Measurements from ENCODE around the gene SFT2D3.

Gene SFT2D3

DNA sequence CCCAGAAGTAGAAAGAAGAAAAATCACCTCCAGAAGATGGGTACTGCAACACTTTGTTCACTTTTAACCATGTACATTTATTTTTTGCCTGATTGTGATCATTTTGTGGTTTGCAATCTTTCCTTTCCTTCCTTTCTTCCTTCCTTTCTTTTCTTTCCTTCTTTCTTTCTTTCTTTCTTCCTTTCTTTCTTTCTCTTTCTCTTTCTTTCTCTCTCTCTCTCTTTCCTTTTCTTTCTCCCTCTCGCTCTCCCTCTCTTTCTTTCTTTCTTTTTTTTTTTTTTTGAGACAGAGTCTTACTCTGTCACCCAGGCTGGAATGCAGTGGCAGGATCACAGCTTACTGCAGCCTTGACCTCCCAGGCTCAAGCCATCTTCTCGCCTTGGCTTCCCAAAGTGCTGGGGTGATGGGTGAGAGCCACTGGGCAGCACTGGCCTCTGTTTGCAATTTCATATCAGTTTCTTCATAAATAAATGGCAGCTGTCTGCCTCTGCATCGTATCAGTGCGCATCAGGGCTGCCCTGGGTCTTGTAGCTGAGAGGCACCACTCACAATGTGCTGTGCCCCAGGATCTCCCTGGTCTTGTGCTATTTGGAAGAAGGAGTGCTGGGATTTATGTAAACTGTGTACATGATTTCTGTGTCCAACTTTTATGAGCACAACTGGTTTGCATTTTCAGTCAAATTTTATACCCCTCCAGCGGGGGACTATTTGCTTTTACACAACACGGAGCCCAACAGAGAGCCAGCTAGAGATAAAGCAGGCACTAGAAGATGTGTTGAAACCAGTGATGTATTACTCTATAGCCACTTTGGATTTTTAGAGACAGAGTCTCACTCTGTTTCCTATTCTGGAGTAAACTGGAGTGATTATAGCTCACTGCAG is 19.1 kb upstream of the SFT2D3 start:
- DNase-seq (ENCODE audit: low read depth), result no peak

DNA sequence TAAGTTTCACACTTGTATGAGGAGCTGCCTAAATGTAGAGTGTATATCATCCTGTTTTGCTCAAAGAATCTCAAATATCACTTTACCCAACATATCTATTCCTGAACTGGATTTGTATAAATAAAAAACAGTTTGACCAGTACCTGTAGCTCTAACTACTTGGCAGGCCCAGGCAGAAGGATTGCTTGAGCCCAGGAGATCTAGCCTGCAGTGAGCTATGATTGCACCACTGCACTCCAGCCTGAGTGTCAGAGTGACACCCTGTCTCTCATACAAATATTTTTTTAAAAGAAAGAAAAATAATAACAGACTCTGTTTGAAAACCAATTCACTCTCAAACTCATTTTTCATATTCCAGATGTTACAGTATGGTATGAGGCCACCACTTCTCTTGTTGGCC is 18.2 kb upstream of the SFT2D3 start:
- no peak for DNase-seq (ENCODE audit: low read depth)

DNA sequence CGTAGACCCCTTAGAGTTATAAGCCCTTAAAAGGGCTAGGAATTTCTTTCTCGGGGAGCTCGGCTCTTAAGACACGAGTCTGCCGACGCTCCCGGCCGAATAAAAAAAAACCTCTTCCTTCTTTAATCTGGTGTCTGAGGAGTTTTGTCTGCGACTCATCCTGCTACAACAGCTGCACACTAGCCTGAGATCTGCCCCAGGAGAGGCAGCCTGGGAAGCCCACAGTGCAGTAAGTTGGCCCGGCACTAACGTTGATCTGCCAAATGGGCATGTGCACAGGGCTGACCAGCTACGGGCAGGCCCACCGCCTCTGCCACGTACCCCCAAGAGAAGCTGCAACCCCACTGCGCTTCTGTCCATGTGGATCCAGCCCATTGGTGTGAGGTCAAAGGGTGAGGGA is 17.5 kb upstream of the SFT2D3 start:
- DNase-seq (ENCODE audit: low read depth), result no peak

DNA sequence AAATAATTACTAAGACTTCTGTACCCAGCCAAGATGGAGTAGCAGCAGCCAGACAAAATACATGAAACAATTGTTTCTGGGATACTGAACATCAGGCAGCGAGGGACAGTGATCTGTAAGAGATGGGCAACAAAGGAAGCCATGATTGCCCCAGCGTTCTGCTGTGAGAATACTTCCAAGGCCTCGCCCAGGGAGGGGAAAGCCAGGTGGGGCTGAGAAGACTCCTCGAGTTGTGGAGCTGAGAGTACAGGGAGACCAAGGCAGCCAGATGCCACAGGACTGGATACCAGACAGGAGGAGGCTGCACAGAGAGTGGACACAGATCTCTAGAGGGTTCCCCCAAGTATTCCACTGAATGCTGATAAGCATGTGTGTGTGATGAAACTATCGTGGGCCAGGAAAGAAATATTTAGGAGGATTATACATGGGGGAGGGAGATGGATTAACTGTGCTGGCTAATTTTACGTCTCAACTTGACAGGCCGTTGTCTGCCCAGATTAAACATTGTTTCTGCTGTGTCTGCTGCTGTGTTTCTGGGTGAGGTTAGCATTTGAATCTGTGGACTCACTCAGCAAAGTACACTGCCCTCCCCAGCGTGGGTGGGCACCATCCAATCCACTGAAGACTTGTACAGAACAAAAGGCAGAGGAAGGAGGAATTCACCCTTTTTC is 15.8 kb upstream of the SFT2D3 start:
- peak; percentile 37 for DNase-seq (ENCODE audit: low read depth)

DNA sequence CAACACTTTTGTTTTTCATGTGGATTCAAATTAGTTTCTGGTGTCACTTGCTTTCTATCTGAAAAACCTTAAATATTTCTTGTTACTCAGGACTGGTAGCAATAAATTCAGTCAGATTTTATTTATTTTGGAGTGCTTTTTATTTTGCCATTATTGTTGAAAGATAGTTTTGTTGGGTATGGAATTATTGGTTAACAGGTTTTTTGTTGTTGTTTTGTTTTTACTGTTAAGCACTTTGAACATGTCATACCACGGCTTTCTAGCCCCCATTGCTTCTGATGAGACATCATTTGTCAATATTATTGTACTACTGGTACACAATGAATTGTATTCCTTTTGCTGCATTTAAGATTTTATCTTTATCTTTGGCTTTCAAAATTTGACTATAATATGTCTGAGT is 12.9 kb upstream of the SFT2D3 start:
- DNase-seq (ENCODE audit: low read depth), result no peak

DNA sequence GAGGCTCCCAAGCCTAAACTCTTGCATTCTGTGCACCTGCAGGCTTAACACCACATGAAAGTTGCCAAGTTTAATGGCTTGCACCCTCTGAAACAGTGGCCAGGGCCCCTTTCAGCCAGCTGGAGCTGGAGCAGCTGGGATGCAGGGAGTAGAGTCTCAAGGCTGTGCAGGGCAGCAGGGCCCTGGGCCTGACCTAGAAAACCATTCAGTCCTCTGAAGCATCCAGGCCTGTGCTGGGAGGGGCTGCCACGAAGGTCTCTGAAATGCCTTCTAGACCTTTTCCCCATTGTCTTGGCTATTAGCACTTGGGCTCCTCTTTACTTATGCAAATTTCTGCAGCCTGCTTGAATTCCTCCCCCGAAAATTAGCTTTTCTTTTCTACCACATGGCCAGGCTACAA is 10.6 kb upstream of the SFT2D3 start:
- DNase-seq (ENCODE audit: low read depth), result no peak

DNA sequence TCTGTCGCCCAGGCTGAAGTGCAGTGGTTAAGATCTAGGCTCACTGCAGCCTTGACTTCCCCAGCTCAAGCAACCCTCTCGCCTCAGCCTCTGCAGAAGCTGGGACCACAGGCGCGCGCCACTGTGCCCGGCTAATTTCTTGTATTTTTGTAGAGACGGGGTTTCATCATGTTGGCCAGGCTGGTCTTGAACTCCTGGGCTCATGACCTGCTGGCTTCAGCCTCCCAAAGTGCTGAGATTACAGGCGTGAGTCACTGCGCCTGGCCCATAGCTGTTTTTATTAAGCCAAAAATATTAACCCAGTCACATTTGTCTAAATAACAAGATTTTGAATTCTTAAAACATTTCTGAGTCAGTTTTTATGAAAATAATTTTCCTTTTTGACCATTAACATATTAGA is 6.3 kb upstream of the SFT2D3 start:
- DNase-seq (ENCODE audit: low read depth), result no peak

DNA sequence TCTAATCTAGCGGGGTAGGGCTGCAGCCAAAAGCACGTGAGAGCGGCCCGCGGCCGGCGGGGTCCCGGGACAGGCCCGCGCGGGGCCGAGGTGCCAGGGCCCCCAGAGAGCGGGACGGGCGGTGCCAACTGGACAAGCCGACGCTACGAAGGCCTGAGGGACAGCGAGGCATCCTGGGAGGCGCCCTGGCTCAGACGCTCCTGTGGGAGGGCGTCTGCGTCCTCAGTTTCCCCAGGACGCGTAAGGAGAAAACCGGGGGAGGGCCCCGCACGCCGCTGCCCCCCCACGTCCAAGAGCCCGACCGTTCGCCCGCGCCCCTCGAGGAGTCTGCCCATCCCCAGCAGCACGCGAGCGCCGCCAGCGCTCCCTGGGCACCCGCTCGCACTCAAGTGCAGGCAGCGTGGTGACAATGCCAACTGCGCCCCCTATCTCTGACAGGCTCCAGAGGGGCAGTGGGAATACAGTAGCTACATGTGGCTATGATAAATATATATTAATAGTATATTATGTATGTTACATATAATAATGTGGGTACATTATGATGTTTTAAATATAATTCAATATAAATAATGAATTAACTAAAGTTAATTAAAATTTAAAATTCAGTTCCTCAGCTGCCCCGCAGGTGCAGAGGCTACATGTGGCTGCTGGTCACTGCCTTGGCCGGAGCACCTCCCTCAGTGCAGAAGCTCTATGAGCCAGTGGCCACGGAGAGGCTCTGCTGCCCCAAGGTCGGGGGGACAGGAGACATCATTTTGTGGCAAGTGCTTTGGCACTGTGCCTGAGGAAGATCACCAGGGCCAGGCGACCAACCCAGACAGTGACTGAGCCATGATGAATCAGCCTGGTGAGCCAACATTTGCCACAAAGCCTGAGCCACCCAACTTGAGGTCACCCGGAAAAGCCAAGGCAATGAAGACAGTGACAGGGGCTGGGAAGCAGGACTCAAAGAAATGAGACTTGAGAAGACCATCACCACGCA is 5.5 kb upstream of the SFT2D3 start:
- DNase-seq (ENCODE audit: low read depth), result no peak

DNA sequence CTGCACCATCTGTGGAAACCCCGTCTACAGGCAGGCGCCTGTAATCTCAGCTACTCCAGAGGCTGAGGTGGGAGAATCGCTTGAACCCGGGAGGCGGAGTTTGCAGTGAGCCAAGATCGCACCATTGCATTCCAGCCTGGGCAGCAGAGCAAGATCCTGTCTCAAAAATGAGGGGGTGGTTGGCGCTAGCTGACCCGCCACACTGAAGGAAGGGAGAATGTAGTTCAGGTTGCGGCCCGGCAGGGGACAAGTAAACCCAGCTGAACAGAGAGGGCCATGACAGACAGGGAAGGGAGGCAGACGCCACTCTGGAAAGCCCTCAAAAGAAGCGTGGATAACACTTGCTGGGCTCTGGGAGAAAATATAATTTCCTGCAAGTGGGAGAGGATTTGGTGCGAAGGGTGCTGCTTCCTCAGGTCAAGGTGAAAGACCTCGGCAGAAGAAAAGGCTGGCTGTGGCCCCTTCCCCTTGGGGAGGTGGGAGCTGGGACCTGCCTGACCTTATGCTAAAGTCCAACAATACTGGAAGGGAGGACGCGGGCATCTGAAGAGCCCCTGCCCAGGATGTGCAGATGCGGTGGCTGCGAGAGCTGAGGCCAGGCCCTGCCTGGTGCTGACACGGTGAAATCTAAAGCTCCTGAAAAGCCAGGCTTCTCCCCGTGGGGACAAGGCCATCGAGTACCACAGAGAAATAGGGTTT is 3.7 kb upstream of the SFT2D3 start:
- DNase-seq (ENCODE audit: low read depth), result no peak

DNA sequence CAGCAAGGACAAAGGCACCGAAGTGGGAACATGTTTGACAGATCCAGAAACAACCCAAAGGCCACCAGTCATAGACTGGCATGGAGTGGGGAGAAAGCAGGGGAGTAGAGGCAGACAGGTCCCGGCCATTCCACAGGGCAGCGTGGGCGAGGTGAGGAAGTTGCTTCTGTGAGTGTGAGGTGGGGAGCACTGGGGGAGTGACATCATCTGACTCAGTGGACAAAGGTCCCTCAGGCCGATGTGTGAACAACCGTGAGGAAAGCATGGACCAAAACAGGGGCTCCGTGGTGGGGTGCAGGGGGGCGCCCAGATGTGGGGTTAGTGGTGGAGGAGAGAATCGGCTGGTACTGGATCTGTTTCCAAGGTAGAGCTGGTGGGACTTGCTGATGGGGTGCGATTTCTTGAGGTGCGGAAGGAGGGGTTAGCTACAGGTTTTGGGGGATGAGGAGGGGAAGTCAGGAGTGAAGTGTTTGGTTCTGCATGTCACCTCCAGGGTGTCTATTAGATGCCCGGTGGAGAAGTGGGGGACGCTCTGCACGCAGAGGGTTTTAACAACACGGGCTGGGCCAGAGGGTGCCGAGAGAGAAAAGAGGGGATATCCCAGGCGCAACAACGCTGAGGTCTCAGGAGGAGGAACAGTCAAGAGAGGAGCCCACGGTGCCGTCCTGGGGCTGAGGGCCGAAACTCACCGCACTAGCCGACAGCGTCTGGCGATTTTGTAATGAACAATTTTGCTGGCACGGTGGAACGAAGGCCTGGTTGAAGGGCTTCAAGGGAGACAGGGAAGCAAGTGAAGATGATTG is 2.5 kb upstream of the SFT2D3 start:
- no peak for DNase-seq (ENCODE audit: low read depth)

DNA sequence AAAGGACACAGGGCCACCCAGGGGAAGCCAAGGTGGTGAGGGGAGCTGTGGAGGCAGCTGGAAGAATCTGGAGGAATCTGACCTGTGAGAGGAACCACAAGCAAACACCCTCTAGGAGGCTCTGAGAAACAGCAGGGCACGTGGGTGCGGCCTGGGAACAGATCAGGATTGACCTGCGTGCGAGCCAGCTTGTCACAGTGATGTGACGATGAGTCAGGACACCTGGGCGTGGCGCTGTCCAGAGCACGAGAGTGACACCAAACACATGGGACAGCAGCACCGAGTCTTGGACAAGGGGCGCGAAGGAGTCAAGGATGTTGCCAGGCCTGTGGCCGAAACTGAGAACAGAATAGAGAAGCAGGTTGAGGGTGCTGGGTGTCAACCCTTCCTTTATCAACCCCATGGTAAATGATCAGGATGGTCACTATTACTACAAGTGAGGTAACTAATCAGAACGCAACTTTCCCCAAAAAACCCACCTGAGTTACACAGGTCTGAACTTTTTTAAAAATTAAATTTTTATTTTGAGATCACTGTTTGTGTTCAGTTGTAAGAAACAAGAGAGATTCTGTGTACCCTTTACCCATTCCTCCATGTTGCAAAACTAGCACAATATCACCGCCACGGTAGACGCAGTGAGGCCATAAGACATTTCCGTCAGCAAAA is 637 bp upstream of the SFT2D3 start:
- no peak for DNase-seq (ENCODE audit: low read depth)

DNA sequence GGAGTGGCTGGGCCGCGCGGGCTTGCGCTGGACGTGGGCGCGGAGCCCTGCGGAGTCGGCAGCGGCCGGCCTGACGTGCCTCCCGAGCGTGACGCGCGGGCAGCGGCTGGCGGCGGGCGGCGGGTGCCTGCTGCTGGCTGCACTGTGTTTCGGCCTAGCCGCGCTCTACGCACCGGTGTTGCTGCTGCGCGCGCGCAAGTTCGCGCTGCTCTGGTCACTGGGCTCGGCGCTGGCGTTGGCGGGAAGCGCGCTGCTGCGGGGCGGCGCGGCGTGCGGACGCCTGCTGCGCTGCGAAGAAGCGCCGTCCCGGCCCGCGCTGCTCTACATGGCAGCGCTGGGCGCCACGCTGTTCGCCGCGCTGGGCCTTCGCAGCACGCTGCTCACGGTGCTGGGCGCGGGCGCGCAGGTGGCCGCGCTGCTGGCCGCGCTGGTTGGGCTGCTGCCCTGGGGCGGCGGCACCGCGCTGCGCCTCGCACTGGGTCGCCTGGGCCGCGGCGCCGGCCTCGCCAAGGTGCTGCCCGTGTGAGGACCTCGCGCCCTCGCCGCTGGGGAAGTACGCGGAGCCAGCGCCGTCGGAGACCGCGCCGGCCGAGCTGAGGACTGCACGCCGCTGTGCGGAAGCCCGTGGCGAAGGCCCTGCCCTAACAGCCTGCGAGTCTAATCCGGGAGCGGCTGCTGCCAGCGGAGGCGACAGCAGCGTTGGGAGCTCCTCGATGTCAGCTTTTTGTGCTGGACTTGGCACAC is 526 bp downstream of the SFT2D3 start:
- DNase-seq (ENCODE audit: low read depth), result peak; percentile 82

DNA sequence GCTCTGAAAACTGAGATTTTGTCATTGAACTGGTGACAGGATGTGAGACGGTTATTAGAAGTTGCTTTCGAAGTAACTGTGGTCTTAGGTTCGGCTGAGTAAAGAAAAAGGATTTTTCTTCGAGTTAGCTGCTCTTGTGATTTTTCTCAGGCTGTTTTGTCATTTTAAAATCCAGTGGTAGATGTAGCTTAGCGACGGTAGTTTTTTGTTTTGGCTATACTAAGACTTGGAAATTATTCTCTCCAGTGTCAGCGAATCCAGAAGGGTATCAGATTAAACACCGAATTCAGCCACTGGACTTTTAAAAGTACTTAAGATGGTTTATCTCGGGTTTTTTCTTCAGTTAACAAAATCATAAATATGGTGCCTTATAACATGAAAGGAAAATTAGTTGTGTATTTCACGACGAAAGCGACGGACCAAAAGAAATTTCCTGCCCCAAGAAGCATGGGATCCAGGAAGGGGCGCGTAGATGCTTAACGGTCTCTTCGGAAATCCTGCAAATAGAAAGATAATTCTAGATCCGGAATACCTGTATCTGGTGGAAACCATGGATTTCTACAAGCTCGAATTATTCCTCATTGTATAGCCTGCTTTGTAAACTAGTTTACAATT is 1.2 kb downstream of the SFT2D3 start:
- no peak for DNase-seq (ENCODE audit: low read depth)

DNA sequence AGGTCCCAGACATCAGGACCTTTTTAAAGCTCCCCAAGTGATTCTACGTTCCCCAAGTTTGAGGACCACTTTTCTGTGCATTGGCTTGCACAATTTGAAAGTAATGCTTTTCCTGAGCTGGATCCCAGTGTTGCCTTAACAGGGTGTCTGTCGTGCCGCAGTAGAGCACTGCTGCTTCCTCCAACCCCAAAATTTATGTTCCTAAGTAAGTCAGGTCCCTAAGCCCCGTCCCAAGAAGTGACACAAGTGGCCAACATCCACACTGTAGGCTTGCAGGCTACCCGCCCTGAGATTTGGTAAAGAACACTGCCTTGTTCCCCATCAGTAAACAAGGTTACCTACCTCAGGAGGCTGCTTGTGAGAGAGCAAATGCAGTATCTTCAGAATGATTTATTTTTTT is 2.0 kb downstream of the SFT2D3 start:
- no peak for DNase-seq (ENCODE audit: low read depth)

DNA sequence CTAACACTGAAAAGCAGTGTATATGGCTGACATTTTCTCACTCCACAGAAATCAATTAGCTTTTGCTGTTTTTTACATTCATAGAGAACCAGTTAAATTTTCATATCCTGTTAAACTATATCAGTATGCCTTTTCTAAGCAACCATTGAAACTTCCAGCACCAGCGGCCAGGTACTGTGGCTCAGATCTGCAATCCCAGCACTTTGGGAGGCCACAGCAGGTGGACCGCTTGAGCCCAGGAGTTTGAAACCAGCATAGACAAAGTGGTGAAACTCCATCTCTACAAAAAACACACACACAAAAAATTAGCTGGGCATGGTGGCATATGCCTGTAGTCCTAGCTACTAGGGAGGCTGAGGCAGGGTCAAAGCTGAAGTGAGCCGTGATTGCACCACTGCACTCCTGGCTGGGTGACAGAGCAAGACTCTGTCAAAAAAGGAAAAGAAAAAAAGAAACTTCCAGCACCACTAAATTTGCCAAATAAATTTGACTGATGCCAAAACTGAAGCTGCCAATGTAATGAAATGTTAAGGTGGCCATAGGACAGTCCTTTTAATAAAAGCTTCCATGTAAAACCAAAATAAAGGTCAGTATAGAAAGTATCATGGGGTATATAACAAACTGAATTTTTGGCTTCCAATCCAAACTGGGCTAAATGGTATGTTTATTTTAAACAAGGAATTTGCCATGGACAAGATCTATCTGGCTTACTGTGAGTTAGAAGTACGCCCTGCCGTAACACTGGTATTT is 3.5 kb downstream of the SFT2D3 start:
- no peak for DNase-seq (ENCODE audit: low read depth)

DNA sequence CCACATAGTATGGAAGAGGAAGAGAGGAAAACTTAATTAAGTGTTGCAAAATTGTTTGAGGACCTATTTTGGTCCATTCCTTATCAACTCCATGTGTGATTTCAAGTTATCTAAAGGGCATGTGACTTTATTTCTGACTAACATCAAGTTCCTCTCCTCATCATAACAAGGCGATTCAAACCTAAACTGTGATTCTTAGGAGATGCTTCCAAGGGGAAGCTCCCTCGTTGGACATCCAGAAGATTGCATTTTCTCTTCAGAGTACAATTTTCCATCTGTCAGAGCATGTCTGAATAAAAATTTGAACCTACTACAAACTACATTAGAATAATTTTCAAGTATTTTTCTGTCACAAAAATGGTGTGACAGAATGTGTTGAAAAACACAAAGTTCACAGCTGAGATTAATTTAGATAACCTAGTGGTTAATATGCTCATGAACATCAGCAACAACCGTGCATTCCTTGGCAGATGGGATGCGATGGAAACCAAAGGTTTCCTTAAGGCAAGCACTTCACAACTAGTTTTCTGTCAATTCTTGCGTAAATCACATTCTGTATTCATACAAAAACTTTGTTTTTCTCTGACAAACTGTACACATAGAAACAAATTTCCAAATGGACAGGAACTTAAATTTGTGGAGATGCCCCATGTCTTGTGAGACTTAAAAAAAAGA is 4.2 kb downstream of the SFT2D3 start:
- peak; percentile 44 for DNase-seq (ENCODE audit: low read depth)

DNA sequence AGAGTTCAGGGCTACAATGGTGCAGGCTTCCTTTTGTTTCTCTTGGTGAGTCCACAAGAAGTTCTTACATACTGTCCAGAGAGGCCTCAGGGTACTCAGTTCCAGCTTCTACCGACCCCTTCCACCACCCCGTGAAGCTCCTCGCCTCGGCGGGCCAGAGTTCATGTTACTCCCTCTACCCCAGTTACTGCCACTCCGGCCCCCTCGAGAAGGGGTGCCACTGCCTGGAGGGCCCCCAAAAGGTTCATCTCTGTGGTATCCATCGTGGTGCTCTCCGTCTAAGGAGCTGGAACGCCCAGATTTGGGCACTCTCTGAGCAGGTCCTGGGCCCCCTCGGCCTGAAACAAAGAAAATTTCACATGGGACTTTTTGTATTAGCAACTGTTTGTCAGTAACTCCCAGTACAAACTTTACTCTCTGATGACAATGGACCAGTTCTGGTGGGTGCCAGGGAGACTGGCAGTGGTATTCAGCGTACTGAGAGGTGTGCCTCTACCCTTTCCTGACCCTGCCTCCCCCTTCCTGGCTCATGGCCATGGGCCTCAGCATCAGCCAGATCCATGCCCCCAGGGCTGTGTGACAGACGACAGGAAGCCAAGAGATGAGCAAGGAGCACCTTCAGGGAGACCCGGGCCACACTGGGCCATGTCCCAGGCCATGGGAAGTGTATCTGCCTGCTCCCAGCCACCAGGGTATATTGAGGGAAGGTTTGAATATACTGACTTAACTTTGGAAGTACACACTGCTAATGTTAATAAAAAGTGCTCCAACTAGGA is 5.1 kb downstream of the SFT2D3 start:
- no peak for DNase-seq (ENCODE audit: low read depth)
